ENCODE measurements around the gene PLSCR3. TPM values are rescaled to one million over a fixed set of nuclear protein-coding genes. Genes with fewer than 3 reads are reported as not detected.
A peak's percentile ranks its signal among the peaks of the same experiment; 100 is the strongest.

PLSCR3 gene
- total RNA-seq (10 to 100 TPM; 41.2 to 43.1 TPM), polyA plus RNA-seq (10 to 100 TPM; 20.5 to 70.8 TPM)
- long read RNA-seq, donor 1, transcript PLSCR3-201 (8 exons, 1,689 nt): minor isoform, 17 of 154 reads
- long read RNA-seq, donor 1, transcript PLSCR3-212 (7 exons, 1,965 nt): minor isoform, 18 of 154 reads
- long read RNA-seq, donor 1, transcript PLSCR3-202 (8 exons, 2,067 nt): major isoform, 50 of 154 reads
- long read RNA-seq, donor 1, transcript PLSCR3-209 (8 exons, 2,032 nt): minor isoform, 25 of 154 reads
- long read RNA-seq, donor 1, partial matches to known transcripts: 12 of 154 reads
- long read RNA-seq, donor 1, other reads (novel, unspliced or antisense): 30 of 154 reads
- long read RNA-seq, donor 2, transcript PLSCR3-209 (8 exons, 2,032 nt): minor isoform, 7 of 42 reads
- long read RNA-seq, donor 2, transcript PLSCR3-202 (8 exons, 2,067 nt): major isoform, 13 of 42 reads
- long read RNA-seq, donor 2, partial matches to known transcripts: 3 of 42 reads
- long read RNA-seq, donor 2, other reads (novel, unspliced or antisense): 13 of 42 reads

GRCh38 chr17:7394452-7395191 lies at the start of gene PLSCR3:
TSS of gene PLSCR3 (minus strand) at chr17:7394525. CDS start at chr17:7394110, 415 bp downstream.
- no peaks in the 10 kb centered on the region for H3K27me3 ChIP-seq (ENCODE audit: control insufficient read depth in 1 of 2, insufficient read depth in 2 of 2, low read length in 1 of 2)
- no peaks in the 10 kb centered on the region for H3K4me1 ChIP-seq (ENCODE audit: control insufficient read depth in 1 of 2, insufficient read depth in 2 of 2, low read length in 2 of 2)
- no peaks in the 10 kb centered on the region for H3K36me3 ChIP-seq (ENCODE audit: control insufficient read depth in 1 of 2, insufficient read depth in 2 of 2, low read length in 1 of 2)
- ATAC-seq (ENCODE audit: low FRiP score) (peak; percentile 95), DNase-seq (peak; percentile 93 to 95)
- 0% methylated on average over 47 to 71 of the region's 71 CpGs for WGBS, 2 donors
- H3K27ac ChIP-seq (ENCODE audit: low read depth in 1 of 2, low read length in 2 of 2): peak within 1 kb of the TSS; percentile 45 to 88
- no peaks in the 10 kb centered on the region for H3K9me3 ChIP-seq (ENCODE audit: control insufficient read depth, low read length)
- intact Hi-C loops (cut with DNase I): loop anchor here (1.0 to 5.0 kb wide), 2 partner anchors 9 to 37 kb away; partner anchors contain the start of gene TMEM95 (in 1 of the 2)
- H3K4me3 ChIP-seq (ENCODE audit: low read length in 2 of 2): peak within 1 kb of the TSS; percentile 53 to 89

- no peak overlapping the region for H3K27ac ChIP-seq (ENCODE audit: low read depth in 1 of 2, low read length in 2 of 2)
- no peaks in the 10 kb centered on the region for H3K4me1 ChIP-seq (ENCODE audit: control insufficient read depth in 1 of 2, insufficient read depth in 2 of 2, low read length in 2 of 2)
- no peak for DNase-seq
- intact Hi-C loops (cut with DNase I): no loop called here
- H3K4me3 ChIP-seq (ENCODE audit: low read length in 2 of 2): no peak overlapping the region
- no peaks in the 10 kb centered on the region for H3K9me3 ChIP-seq (ENCODE audit: control insufficient read depth, low read length)
- ATAC-seq (ENCODE audit: low FRiP score): no peak
- H3K27me3 ChIP-seq (ENCODE audit: control insufficient read depth in 1 of 2, insufficient read depth in 2 of 2, low read length in 1 of 2): no peaks in the 10 kb centered on the region
- no peaks in the 10 kb centered on the region for H3K36me3 ChIP-seq (ENCODE audit: control insufficient read depth in 1 of 2, insufficient read depth in 2 of 2, low read length in 1 of 2)
- WGBS, 2 donors: 68 to 69% methylated on average over 7 of the region's 7 CpGs
Observed at GRCh38 chr17:7443499-7444485, 49.5 kb upstream of the PLSCR3 start.

GRCh38 chr17:7442142-7442541 lies 47.8 kb upstream of the PLSCR3 start:
- Histone ChIP-seq H3K27ac (ENCODE audit: low read depth in 1 of 2, low read length in 2 of 2) (no peak overlapping the region), H3K4me1 (ENCODE audit: control insufficient read depth in 1 of 2, insufficient read depth in 2 of 2, low read length in 2 of 2) (no peaks in the 10 kb centered on the region), H3K9me3 (ENCODE audit: control insufficient read depth, low read length) (no peaks in the 10 kb centered on the region), H3K36me3 (ENCODE audit: control insufficient read depth in 1 of 2, insufficient read depth in 2 of 2, low read length in 1 of 2) (no peaks in the 10 kb centered on the region), H3K27me3 (ENCODE audit: control insufficient read depth in 1 of 2, insufficient read depth in 2 of 2, low read length in 1 of 2) (no peaks in the 10 kb centered on the region), H3K4me3 (ENCODE audit: low read length in 2 of 2) (no peak overlapping the region)
- intact Hi-C loops (cut with DNase I): no loop called here
- DNase-seq: no peak
- whole genome bisulfite sequencing, 2 donors: 95 to 97% methylated on average over 2 of the region's 2 CpGs
- no peak for ATAC-seq (ENCODE audit: low FRiP score)

DNA sequence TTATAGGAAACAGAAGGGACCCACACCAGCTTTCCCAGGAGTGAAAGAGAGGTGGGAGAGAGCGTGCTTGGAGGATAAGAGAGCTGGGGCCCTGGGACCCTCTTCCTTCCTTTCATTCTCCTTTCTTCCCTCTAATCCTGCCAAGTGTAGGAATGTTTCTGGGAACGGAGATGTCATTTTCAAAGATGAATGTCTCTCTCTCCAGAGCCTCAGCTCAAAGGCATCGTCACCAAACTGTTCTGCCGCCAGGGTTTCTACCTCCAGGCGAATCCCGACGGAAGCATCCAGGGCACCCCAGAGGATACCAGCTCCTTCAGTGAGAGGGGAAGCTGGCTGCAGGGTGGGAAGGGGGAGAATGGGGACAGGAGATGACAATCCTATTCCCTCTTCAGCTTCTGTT lies 46.9 kb upstream of the PLSCR3 start:
- 61 to 71% methylated on average over 7 of the region's 7 CpGs for WGBS, 2 donors
- DNase-seq (no peak), ATAC-seq (ENCODE audit: low FRiP score) (no peak)
- Histone ChIP-seq H3K4me3 (ENCODE audit: low read length in 2 of 2) (no peak overlapping the region), H3K27ac (ENCODE audit: low read depth in 1 of 2, low read length in 2 of 2) (no peak overlapping the region), H3K36me3 (ENCODE audit: control insufficient read depth in 1 of 2, insufficient read depth in 2 of 2, low read length in 1 of 2) (no peaks in the 10 kb centered on the region), H3K9me3 (ENCODE audit: control insufficient read depth, low read length) (no peaks in the 10 kb centered on the region), H3K27me3 (ENCODE audit: control insufficient read depth in 1 of 2, insufficient read depth in 2 of 2, low read length in 1 of 2) (no peaks in the 10 kb centered on the region), H3K4me1 (ENCODE audit: control insufficient read depth in 1 of 2, insufficient read depth in 2 of 2, low read length in 2 of 2) (no peaks in the 10 kb centered on the region)
- intact Hi-C loops (cut with DNase I): no loop called here

GRCh38 chr17:7440834-7441195 lies 46.5 kb upstream of the PLSCR3 start:
- no peaks in the 10 kb centered on the region for H3K4me1 ChIP-seq (ENCODE audit: control insufficient read depth in 1 of 2, insufficient read depth in 2 of 2, low read length in 2 of 2)
- no peak overlapping the region for H3K27ac ChIP-seq (ENCODE audit: low read depth in 1 of 2, low read length in 2 of 2)
- no peaks in the 10 kb centered on the region for H3K36me3 ChIP-seq (ENCODE audit: control insufficient read depth in 1 of 2, insufficient read depth in 2 of 2, low read length in 1 of 2)
- 12 to 13% methylated on average over 12 of the region's 12 CpGs for WGBS, 2 donors
- no peaks in the 10 kb centered on the region for H3K9me3 ChIP-seq (ENCODE audit: control insufficient read depth, low read length)
- ATAC-seq (ENCODE audit: low FRiP score) (no peak), DNase-seq (peak; percentile 67 to 80)
- H3K27me3 ChIP-seq (ENCODE audit: control insufficient read depth in 1 of 2, insufficient read depth in 2 of 2, low read length in 1 of 2): no peaks in the 10 kb centered on the region
- intact Hi-C loops (cut with DNase I): no loop called here
- H3K4me3 ChIP-seq (ENCODE audit: low read length in 2 of 2): no peak overlapping the region

DNA sequence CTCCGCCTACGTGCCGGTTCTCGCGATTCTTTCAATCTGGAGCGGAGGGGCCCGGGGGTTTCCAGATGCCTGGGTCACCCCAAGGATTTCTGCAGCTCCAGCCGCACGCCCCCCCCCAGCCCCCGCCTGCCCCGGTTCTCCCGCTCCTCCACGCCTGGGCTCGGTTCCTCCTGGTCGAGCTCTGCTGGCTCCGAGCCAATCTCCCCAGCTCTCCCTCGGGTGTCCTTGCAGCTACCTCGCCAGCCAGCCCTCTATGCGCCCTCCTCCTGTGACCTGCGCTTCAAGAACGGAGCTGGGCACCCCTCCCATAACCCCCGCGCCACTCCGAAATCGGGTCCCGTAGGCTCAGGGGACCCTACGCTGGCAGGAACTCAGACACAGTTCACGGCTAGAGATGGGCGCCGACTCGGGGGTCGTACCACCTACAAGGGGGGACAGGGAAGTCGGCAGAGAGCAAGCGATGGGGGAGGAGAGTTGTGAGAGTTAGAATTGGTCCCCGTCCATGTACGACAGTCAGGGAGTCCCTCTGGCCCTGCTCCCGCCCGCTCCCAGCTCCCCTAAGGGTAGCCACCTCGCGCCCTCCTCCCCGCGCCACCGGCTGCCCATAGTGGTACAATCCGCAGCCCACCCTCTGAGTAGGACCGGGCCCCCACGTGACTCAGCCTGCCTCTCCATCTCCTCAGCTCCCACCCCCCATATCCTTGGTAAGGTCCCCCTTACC lies 45.9 kb upstream of the PLSCR3 start:
- no peaks in the 10 kb centered on the region for H3K36me3 ChIP-seq (ENCODE audit: control insufficient read depth in 1 of 2, insufficient read depth in 2 of 2, low read length in 1 of 2)
- H3K4me1 ChIP-seq (ENCODE audit: control insufficient read depth in 1 of 2, insufficient read depth in 2 of 2, low read length in 2 of 2): no peaks in the 10 kb centered on the region
- ATAC-seq (ENCODE audit: low FRiP score): no peak
- H3K4me3 ChIP-seq (ENCODE audit: low read length in 2 of 2): no peak overlapping the region
- no peak overlapping the region for H3K27ac ChIP-seq (ENCODE audit: low read depth in 1 of 2, low read length in 2 of 2)
- no peaks in the 10 kb centered on the region for H3K27me3 ChIP-seq (ENCODE audit: control insufficient read depth in 1 of 2, insufficient read depth in 2 of 2, low read length in 1 of 2)
- peak; percentile 77 to 87 for DNase-seq
- intact Hi-C loops (cut with DNase I): no loop called here
- 2 to 3% methylated on average over 40 to 46 of the region's 46 CpGs for WGBS, 2 donors
- H3K9me3 ChIP-seq (ENCODE audit: control insufficient read depth, low read length): no peaks in the 10 kb centered on the region

DNA sequence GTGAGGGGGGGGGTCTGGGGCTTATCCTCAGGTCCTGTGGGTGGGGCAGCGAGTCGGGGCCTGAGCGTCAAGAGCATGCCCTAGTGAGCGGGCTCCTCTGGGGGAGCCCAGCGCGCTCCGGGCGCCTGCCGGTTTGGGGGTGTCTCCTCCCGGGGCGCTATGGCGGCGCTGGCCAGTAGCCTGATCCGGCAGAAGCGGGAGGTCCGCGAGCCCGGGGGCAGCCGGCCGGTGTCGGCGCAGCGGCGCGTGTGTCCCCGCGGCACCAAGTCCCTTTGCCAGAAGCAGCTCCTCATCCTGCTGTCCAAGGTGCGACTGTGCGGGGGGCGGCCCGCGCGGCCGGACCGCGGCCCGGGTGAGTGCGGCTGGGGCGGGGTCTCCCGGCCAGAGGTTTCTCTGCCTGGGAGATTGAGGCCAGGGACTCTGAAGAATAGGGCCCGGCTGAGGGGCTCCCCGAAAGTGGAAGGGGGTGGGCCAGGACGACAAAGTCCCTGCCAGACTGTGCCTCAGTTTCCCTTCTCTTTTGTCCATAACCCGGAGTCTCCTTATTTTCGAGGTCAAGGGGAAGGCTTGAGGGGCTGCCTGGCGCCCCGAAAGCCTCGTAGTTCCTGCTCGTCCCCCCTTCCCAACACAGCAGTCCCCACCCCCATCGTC lies 45.3 kb upstream of the PLSCR3 start, which contains the start of gene FGF11:
Gene FGF11 (plus strand): TSS at position 51 of the 651 bp plus-strand sequence. CDS start 109 bp downstream, at position 160.
- Histone ChIP-seq H3K27me3 (ENCODE audit: control insufficient read depth in 1 of 2, insufficient read depth in 2 of 2, low read length in 1 of 2) (no peaks in the 10 kb centered on the region), H3K4me1 (ENCODE audit: control insufficient read depth in 1 of 2, insufficient read depth in 2 of 2, low read length in 2 of 2) (no peaks in the 10 kb centered on the region), H3K9me3 (ENCODE audit: control insufficient read depth, low read length) (no peaks in the 10 kb centered on the region), H3K27ac (ENCODE audit: low read depth in 1 of 2, low read length in 2 of 2) (no peak within 1 kb of the TSS), H3K4me3 (ENCODE audit: low read length in 2 of 2) (no peak within 1 kb of the TSS), H3K36me3 (ENCODE audit: control insufficient read depth in 1 of 2, insufficient read depth in 2 of 2, low read length in 1 of 2) (no peaks in the 10 kb centered on the region)
- WGBS, 2 donors: 2 to 4% methylated on average over 47 to 50 of the region's 50 CpGs
- ATAC-seq (ENCODE audit: low FRiP score): no peak
- DNase-seq: no peak
- intact Hi-C loops (cut with DNase I): loop anchor here in 1 of 2 donors (10.0 kb wide), 1 partner anchor 85 kb away; the partner anchor contains the start of genes KCTD11 and TMEM95

Data from aorta (tissue), 5 donors.